ENCODE results near the gene PLA2G4F.

DNA sequence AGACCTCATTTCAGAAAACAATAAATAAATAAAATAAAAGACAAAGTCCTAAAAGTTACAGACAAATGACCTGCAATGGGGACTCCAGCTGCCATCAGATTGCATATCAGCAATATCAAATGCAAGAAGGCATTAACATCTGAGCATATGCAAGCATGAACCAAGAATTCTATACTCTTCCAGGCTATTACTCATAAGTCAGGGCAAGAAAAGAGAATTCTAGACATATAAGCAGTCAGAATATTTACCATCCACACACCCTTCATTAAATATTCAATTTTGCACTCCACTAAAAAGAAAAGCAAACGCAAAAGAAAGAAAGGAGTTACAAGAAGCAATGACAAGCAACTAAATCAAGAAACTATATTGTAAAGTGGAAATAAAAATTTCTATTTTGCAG lies 21.1 kb downstream of the PLA2G4F start:
- TF ChIP-seq POLR2AphosphoS5 (IDR thresholded peaks at IDR 0.05; ENCODE audit: low read depth, low read length) (no peak), SIN3A (IDR thresholded peaks at IDR 0.05; ENCODE audit: borderline replicate concordance, insufficient read depth, low read length) (no peak), FOXP2 (optimal IDR thresholded peaks at IDR 0.05; ENCODE audit: borderline replicate concordance, extremely low read depth, extremely low read length, insufficient read depth) (no peak)
- TF ChIP-seq, protein P1, sequence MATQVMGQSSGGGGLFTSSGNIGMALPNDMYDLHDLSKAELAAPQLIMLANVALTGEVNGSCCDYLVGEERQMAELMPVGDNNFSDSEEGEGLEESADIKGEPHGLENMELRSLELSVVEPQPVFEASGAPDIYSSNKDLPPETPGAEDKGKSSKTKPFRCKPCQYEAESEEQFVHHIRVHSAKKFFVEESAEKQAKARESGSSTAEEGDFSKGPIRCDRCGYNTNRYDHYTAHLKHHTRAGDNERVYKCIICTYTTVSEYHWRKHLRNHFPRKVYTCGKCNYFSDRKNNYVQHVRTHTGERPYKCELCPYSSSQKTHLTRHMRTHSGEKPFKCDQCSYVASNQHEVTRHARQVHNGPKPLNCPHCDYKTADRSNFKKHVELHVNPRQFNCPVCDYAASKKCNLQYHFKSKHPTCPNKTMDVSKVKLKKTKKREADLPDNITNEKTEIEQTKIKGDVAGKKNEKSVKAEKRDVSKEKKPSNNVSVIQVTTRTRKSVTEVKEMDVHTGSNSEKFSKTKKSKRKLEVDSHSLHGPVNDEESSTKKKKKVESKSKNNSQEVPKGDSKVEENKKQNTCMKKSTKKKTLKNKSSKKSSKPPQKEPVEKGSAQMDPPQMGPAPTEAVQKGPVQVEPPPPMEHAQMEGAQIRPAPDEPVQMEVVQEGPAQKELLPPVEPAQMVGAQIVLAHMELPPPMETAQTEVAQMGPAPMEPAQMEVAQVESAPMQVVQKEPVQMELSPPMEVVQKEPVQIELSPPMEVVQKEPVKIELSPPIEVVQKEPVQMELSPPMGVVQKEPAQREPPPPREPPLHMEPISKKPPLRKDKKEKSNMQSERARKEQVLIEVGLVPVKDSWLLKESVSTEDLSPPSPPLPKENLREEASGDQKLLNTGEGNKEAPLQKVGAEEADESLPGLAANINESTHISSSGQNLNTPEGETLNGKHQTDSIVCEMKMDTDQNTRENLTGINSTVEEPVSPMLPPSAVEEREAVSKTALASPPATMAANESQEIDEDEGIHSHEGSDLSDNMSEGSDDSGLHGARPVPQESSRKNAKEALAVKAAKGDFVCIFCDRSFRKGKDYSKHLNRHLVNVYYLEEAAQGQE (IDR thresholded peaks at IDR 0.05; ENCODE audit: insufficient read depth in 1 of 2, low read depth in 2 of 2, low read length in 2 of 2) = no peak
